WERI-Rb-1 (cell line): ENCODE data around the gene MYCBP.
A peak's percentile ranks its signal among the peaks of the same experiment; 100 is the strongest.

Experiments used
- DNase-seq: peaks from one replicate; pipeline ENCODE4 v3.0.0-alpha.2; 2020
- H3K27ac ChIP-seq: fragments of 250-450 bp; sonication (Bioruptor Pico); 2 replicates; pipeline ENCODE4 v1.5.1; 2020; ENCODE audit warnings: mild to moderate bottlenecking, moderate library complexity
- H3K27me3 ChIP-seq: fragments of 250-450 bp; sonication (Bioruptor Pico); 2 replicates; pipeline ENCODE4 v1.5.1; 2021; ENCODE audit warnings: mild to moderate bottlenecking, low read depth, moderate library complexity; ENCODE audit not compliant: insufficient read depth, severe bottlenecking
- H3K36me3 ChIP-seq: fragments of 250-450 bp; sonication (Bioruptor Pico); 2 replicates; pipeline ENCODE4 v1.5.1; 2020; ENCODE audit warnings: mild to moderate bottlenecking, moderate library complexity
- H3K4me3 ChIP-seq: 2 replicates; pipeline ENCODE4 v1.5.1; 2011; ENCODE audit warnings: low read depth, mild to moderate bottlenecking, control low read depth, low read length
- H3K9me3 ChIP-seq: fragments of 250-450 bp; sonication (Bioruptor Pico); 2 replicates; pipeline ENCODE4 v1.5.1; 2021; ENCODE audit warnings: mild to moderate bottlenecking, moderate library complexity; ENCODE audit not compliant: severe bottlenecking
- CTCF ChIP-seq: IDR thresholded peaks from 2 replicates; pipeline ENCODE4 v1.5.1; 2011; ENCODE audit warnings: low read depth, mild to moderate bottlenecking, control low read depth, inconsistent platforms, low read length

Gene MYCBP

GRCh38 chr1:38873027-38873969 lies at the start of gene MYCBP:
Gene MYCBP (minus strand): TSS chr1:38873348. CDS start chr1:38873305, 43 bp downstream.
- peak within 1 kb of the TSS; percentile 62 for H3K4me3 ChIP-seq
- DNase-seq, result peak; percentile 96
- H3K9me3 ChIP-seq, result no peaks in the 10 kb centered on the region
- TF ChIP-seq CTCF, result no peak
- H3K36me3 ChIP-seq, result peaks cover 3% of the 10 kb centered on the region
- peak within 1 kb of the TSS; percentile 51 for H3K27ac ChIP-seq
- H3K27me3 ChIP-seq, result no peaks in the 10 kb centered on the region

- H3K27me3 ChIP-seq, result no peaks in the 10 kb centered on the region
- no peak overlapping the region for H3K4me3 ChIP-seq
- no peaks in the 10 kb centered on the region for H3K36me3 ChIP-seq
- peak; percentile 49 for TF ChIP-seq CTCF
- no peak overlapping the region for H3K27ac ChIP-seq
- no peaks in the 10 kb centered on the region for H3K9me3 ChIP-seq
- DNase-seq, result peak; percentile 47
Observed at GRCh38 chr1:38919130-38919529, 46.0 kb upstream of the MYCBP start.

GRCh38 chr1:38918568-38918967 lies 45.4 kb upstream of the MYCBP start:
- H3K9me3 ChIP-seq, result no peaks in the 10 kb centered on the region
- H3K36me3 ChIP-seq, result no peaks in the 10 kb centered on the region
- no peaks in the 10 kb centered on the region for H3K27me3 ChIP-seq
- H3K4me3 ChIP-seq, result no peak overlapping the region
- no peak for DNase-seq
- no peak overlapping the region for H3K27ac ChIP-seq
- TF ChIP-seq CTCF, result no peak

- no peaks in the 10 kb centered on the region for H3K36me3 ChIP-seq
- H3K27ac ChIP-seq, result no peak overlapping the region
- DNase-seq, result no peak
- no peak overlapping the region for H3K4me3 ChIP-seq
- no peaks in the 10 kb centered on the region for H3K27me3 ChIP-seq
- no peak for TF ChIP-seq CTCF
- no peaks in the 10 kb centered on the region for H3K9me3 ChIP-seq
Observed at GRCh38 chr1:38917772-38918171, 44.6 kb upstream of the MYCBP start.

GRCh38 chr1:38917337-38917736 lies 44.2 kb upstream of the MYCBP start:
- H3K9me3 ChIP-seq, result no peaks in the 10 kb centered on the region
- no peak overlapping the region for H3K27ac ChIP-seq
- H3K27me3 ChIP-seq, result no peaks in the 10 kb centered on the region
- H3K4me3 ChIP-seq, result no peak overlapping the region
- no peak for TF ChIP-seq CTCF
- DNase-seq, result no peak
- H3K36me3 ChIP-seq, result no peaks in the 10 kb centered on the region
